ENCODE results near the gene CYP3A5.

The CYP3A5 gene

GRCh38 chr7:99631295-99632109 lies 48.3 kb downstream of the CYP3A5 start:
- Mint-ChIP-seq H3K36me3 (peaks cover 17% of the 10 kb centered on the region), H3K9me3 (no peaks in the 10 kb centered on the region), H3K27me3 (no peaks in the 10 kb centered on the region), H3K27ac (peak overlapping the region; percentile 92), H3K4me3 (peak overlapping the region; percentile 41), H3K4me1 (peaks cover 41% of the 10 kb centered on the region)

GRCh38 chr7:99629643-99630042 lies 50.2 kb downstream of the CYP3A5 start:
- Mint-ChIP-seq H3K27ac (no peak overlapping the region), H3K4me1 (peaks cover 52% of the 10 kb centered on the region), H3K27me3 (no peaks in the 10 kb centered on the region), H3K4me3 (no peak overlapping the region), H3K9me3 (no peaks in the 10 kb centered on the region), H3K36me3 (peaks cover 29% of the 10 kb centered on the region)

GRCh38 chr7:99628471-99629465 lies 51.0 kb downstream of the CYP3A5 start:
- no peaks in the 10 kb centered on the region for H3K27me3 Mint-ChIP-seq
- H3K4me3 Mint-ChIP-seq, result no peak overlapping the region
- H3K36me3 Mint-ChIP-seq, result peaks cover 34% of the 10 kb centered on the region
- H3K27ac Mint-ChIP-seq, result peak overlapping the region; percentile 62
- no peaks in the 10 kb centered on the region for H3K9me3 Mint-ChIP-seq
- peaks cover 61% of the 10 kb centered on the region for H3K4me1 Mint-ChIP-seq

GRCh38 chr7:99627513-99627912 lies 52.3 kb downstream of the CYP3A5 start:
- Mint-ChIP-seq H3K36me3 (peaks cover 39% of the 10 kb centered on the region), H3K4me1 (peaks cover 67% of the 10 kb centered on the region), H3K27ac (no peak overlapping the region), H3K9me3 (no peaks in the 10 kb centered on the region), H3K4me3 (no peak overlapping the region), H3K27me3 (no peaks in the 10 kb centered on the region)

DNA sequence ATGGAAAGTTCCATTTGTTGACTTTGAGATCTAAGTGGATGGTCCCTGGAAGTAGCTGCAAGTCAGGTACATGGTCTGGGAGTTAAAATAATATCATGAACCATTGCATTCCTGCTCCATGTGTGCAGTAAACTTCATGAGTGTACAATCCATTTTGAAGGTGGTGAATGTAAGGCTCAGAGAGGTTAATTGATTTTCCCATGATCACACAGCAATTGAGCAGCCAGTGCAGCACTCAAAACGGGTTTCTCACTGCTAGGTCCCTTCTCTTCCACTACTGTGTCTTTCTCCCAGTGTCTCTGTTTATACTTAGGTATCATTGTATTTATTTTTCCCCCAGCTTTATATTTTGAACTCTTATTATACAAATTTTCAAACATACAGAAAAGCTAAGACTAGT lies 53.1 kb downstream of the CYP3A5 start:
- Mint-ChIP-seq H3K4me3 (no peak overlapping the region), H3K4me1 (peaks cover 68% of the 10 kb centered on the region), H3K27ac (peak overlapping the region; percentile 76), H3K27me3 (no peaks in the 10 kb centered on the region), H3K9me3 (no peaks in the 10 kb centered on the region), H3K36me3 (peaks cover 42% of the 10 kb centered on the region)

DNA sequence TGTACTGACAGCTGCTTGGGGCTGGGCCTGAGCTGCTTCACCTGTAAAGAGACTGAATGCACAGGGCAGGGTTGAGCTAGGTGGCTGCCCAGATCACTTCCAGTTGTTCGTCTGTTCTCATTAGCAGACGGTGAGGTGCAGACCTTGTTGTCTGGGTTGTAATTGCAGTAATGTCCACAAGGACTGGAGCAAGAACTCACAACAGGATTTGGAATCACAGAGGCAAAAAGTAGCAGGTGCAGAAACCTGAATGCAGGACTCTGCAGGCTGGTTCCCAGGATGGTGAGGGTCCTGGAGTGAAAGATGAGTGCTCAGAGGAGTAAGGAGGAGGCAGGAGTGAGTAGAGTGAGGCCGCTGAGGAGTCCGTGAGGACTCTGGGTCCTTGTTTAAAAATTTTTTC lies 53.8 kb downstream of the CYP3A5 start:
- Mint-ChIP-seq H3K36me3 (peaks cover 43% of the 10 kb centered on the region), H3K27me3 (no peaks in the 10 kb centered on the region), H3K4me1 (peaks cover 68% of the 10 kb centered on the region), H3K9me3 (no peaks in the 10 kb centered on the region), H3K4me3 (peak overlapping the region; percentile 6), H3K27ac (peak overlapping the region; percentile 76)

- peak overlapping the region; percentile 93 for H3K4me3 Mint-ChIP-seq
- peaks cover 41% of the 10 kb centered on the region for H3K36me3 Mint-ChIP-seq
Observed at GRCh38 chr7:99625321-99625720, 54.5 kb downstream of the CYP3A5 start.

DNA sequence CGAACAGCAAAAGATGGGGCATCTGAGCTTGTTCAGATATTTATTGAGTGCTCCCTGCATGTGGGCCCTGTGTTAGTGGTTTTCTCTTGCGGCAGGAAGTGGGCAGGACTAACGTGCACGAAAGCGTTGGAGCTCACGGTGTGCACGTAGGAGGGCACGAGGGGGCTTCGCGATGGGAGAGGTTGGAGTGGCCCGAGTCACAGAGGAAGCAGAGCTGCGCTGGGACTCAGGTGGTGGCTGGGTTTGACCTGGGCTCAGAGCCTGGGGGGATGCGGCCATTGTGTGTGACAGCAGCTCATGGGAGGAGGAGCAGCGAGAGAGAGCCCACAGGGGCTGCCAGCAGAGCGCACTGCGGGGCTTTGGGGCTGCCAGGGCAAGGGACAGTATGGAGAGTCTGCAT lies 55.3 kb downstream of the CYP3A5 start:
- peaks cover 43% of the 10 kb centered on the region for H3K36me3 Mint-ChIP-seq
- peaks cover 66% of the 10 kb centered on the region for H3K4me1 Mint-ChIP-seq

More at GRCh38 chr7:99625321-99625720, 54.5 kb downstream of the CYP3A5 start:
- Mint-ChIP-seq H3K4me1 (peaks cover 68% of the 10 kb centered on the region), H3K27me3 (no peaks in the 10 kb centered on the region), H3K27ac (peak overlapping the region; percentile 99), H3K9me3 (no peaks in the 10 kb centered on the region)

GRCh38 chr7:99623702-99624447 lies 55.9 kb downstream of the CYP3A5 start:
- Mint-ChIP-seq H3K4me1 (peaks cover 73% of the 10 kb centered on the region), H3K27ac (peak overlapping the region; percentile 99), H3K9me3 (no peaks in the 10 kb centered on the region), H3K27me3 (no peaks in the 10 kb centered on the region), H3K36me3 (peaks cover 48% of the 10 kb centered on the region), H3K4me3 (peak overlapping the region; percentile 93)

More for the DNA sequence above, 55.3 kb downstream of the CYP3A5 start:
- H3K4me3 Mint-ChIP-seq, result peak overlapping the region; percentile 93
- no peaks in the 10 kb centered on the region for H3K9me3 Mint-ChIP-seq
- peak overlapping the region; percentile 99 for H3K27ac Mint-ChIP-seq
- H3K27me3 Mint-ChIP-seq, result no peaks in the 10 kb centered on the region

DNA sequence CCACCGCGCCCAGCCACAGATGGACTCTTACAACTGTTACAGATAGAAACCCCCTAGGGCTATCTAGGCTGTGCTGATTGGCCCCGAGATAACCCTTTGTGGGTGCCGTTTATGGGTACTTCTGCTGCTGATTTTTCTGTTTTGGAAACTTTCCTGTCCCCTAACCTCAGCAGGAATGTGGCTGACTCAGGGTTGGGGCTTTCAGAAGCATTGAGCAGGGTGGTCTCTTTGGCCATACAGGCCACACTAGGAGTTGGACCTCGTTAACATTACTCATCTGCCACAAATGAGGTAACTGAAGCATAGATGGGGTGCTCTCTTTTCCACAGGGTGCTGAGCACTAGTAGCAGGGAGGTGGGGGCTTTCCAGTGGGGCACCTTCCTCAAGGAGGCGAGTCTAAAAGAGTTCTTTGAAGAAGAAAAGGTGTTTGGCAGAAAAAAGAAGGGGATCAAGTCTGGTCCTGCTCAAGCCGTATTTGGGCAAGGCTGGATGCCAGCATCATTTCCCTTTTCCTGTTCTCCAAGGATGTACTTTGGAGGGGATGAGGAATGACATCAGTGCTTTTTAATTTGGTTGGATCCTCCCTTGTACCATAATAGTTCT lies 56.6 kb downstream of the CYP3A5 start:
- H3K27me3 Mint-ChIP-seq, result no peaks in the 10 kb centered on the region
- peak overlapping the region; percentile 93 for H3K4me3 Mint-ChIP-seq
- H3K36me3 Mint-ChIP-seq, result peaks cover 48% of the 10 kb centered on the region
- H3K4me1 Mint-ChIP-seq, result peaks cover 79% of the 10 kb centered on the region
- no peaks in the 10 kb centered on the region for H3K9me3 Mint-ChIP-seq
- H3K27ac Mint-ChIP-seq, result peak overlapping the region; percentile 99

- Mint-ChIP-seq H3K27ac (peak overlapping the region; percentile 53), H3K27me3 (no peaks in the 10 kb centered on the region), H3K4me3 (peak overlapping the region; percentile 36), H3K4me1 (peaks cover 85% of the 10 kb centered on the region), H3K9me3 (no peaks in the 10 kb centered on the region), H3K36me3 (peaks cover 49% of the 10 kb centered on the region)
Observed at GRCh38 chr7:99622596-99622995, 57.2 kb downstream of the CYP3A5 start.

DNA sequence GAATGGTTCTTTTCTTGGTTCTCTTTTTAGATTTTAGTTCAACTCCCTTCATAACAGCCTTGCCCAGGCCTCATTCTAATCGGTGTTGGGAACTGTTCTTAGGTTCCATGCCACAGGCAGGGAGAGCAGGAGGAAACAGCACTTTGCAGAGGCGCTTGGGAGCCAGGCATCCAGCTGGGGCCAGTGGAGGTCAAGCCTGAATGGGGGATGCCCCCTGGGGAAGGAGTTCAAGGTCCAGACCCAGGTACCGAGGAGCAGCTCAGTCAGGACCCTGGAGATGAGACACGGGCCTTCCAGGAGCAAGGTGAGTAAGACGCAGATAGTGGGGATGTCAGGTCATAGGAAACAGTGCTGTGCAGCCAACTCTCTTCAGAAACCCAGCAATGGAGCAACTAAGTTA lies 58.5 kb downstream of the CYP3A5 start:
- peaks cover 89% of the 10 kb centered on the region for H3K4me1 Mint-ChIP-seq
- peaks cover 43% of the 10 kb centered on the region for H3K36me3 Mint-ChIP-seq
- H3K4me3 Mint-ChIP-seq, result no peak overlapping the region
- no peaks in the 10 kb centered on the region for H3K9me3 Mint-ChIP-seq
- peak overlapping the region; percentile 83 for H3K27ac Mint-ChIP-seq
- no peaks in the 10 kb centered on the region for H3K27me3 Mint-ChIP-seq

- peaks cover 86% of the 10 kb centered on the region for H3K4me1 Mint-ChIP-seq
- H3K36me3 Mint-ChIP-seq, result peaks cover 32% of the 10 kb centered on the region
- peak overlapping the region; percentile 76 for H3K27ac Mint-ChIP-seq
- H3K27me3 Mint-ChIP-seq, result no peaks in the 10 kb centered on the region
- H3K9me3 Mint-ChIP-seq, result no peaks in the 10 kb centered on the region
- no peak overlapping the region for H3K4me3 Mint-ChIP-seq
Observed at GRCh38 chr7:99619571-99620130, 60.1 kb downstream of the CYP3A5 start.

- Mint-ChIP-seq H3K9me3 (no peaks in the 10 kb centered on the region), H3K4me3 (peak overlapping the region; percentile 95), H3K27me3 (no peaks in the 10 kb centered on the region), H3K4me1 (peaks cover 77% of the 10 kb centered on the region), H3K36me3 (peaks cover 27% of the 10 kb centered on the region), H3K27ac (peak overlapping the region; percentile 84)
Observed at GRCh38 chr7:99618726-99619125, 61.1 kb downstream of the CYP3A5 start.

Measured in activated naive CD4-positive, alpha-beta T cell treated with anti-CD3 and anti-CD28 coated beads, Interleukin-2, amount 50 U/mL, for 24 hours (primary cell).